Thymus (tissue), 11 donors: ENCODE data around the gene DMD. TPM values are rescaled to one million over a fixed set of nuclear protein-coding genes. Genes with fewer than 3 reads are reported as not detected.

ENCODE experiments used
- DNase-seq, 9 donors: peaks; one replicate each; pipeline ENCODE4 v3.0.0-alpha.2; 2013; ENCODE audit warnings: low spot score in 9 of 9, low read depth in 6 of 9, missing footprints in 1 of 9
- H3K27ac ChIP-seq, 2 donors: one replicate each; pipeline ENCODE4 v1.5.1; 2013; ENCODE audit warnings: control low read depth in 1 of 2, low read depth in 1 of 2, low read length in 1 of 2, mild to moderate bottlenecking in 1 of 2, moderate library complexity in 1 of 2
- H3K27me3 ChIP-seq, 2 donors: one replicate each; pipeline ENCODE4 v1.5.1; 2013; ENCODE audit warnings: low read length in 1 of 2; ENCODE audit not compliant: control insufficient read depth in 2 of 2, insufficient read depth in 1 of 2
- H3K36me3 ChIP-seq, 2 donors: one replicate each; pipeline ENCODE4 v1.5.1; 2013; ENCODE audit warnings: low read length in 1 of 2, mild to moderate bottlenecking in 1 of 2, moderate library complexity in 1 of 2; ENCODE audit not compliant: control insufficient read depth in 2 of 2, insufficient read depth in 2 of 2
- H3K4me1 ChIP-seq, 2 donors: one replicate each; pipeline ENCODE4 v1.5.1; 2013; ENCODE audit warnings: low read length in 2 of 2; ENCODE audit not compliant: control insufficient read depth in 2 of 2, insufficient read depth in 2 of 2
- H3K4me3 ChIP-seq, 2 donors: one replicate each; pipeline ENCODE4 v1.5.1; 2013; ENCODE audit warnings: low read length in 2 of 2, control low read depth in 1 of 2, mild to moderate bottlenecking in 1 of 2
- H3K9me3 ChIP-seq, 2 donors: one replicate each; pipeline ENCODE4 v1.5.1; 2013; ENCODE audit warnings: low read length in 1 of 2, mild to moderate bottlenecking in 1 of 2; ENCODE audit not compliant: control insufficient read depth in 2 of 2, insufficient read depth in 1 of 2
- WGBS: extraction: QIAGEN DNeasy Blood & Tissue Kit; methylation state at CpG from one replicate; pipeline ENCODE4 v1.1.7; 2013; 5-methylcytosine and 5-hydroxymethylcytosine counted together
- polyA plus RNA-seq: library from polyadenylated mRNA; stranded (reverse); fragments of 200-250 nt; gene quantifications from one replicate; pipeline ENCODE4 v1.2.3, GENCODE V29; 2013
- total RNA-seq: library from RNA; stranded (reverse); fragments of 120-200 nt; gene quantifications from one replicate; pipeline ENCODE4 v1.2.4, GENCODE V29; 2013
- donor health status: healthy.

DMD gene
- total and polyA plus RNA-seq, 2 donors = 4.7 to 5.7 TPM

GRCh38 chrX:31679861-31680260 is 1531.5 kb downstream of the DMD start:
- Histone ChIP-seq H3K36me3 (no peaks in the 10 kb centered on the region), H3K27ac (no peak overlapping the region), H3K9me3 (no peaks in the 10 kb centered on the region)

GRCh38 chrX:31670245-31670644 is 1541.1 kb downstream of the DMD start:
- no peak for DNase-seq
- Histone ChIP-seq H3K27me3 (no peaks in the 10 kb centered on the region), H3K4me3 (no peak overlapping the region), H3K36me3 (no peaks in the 10 kb centered on the region), H3K4me1 (no peaks in the 10 kb centered on the region), H3K9me3 (no peaks in the 10 kb centered on the region), H3K27ac (no peak overlapping the region)
- WGBS = 74% methylated on average over 3 of the region's 3 CpGs

More at GRCh38 chrX:31679861-31680260, 1531.5 kb downstream of the DMD start:
- H3K4me3 ChIP-seq = no peak overlapping the region
- H3K27me3 ChIP-seq = no peaks in the 10 kb centered on the region
- DNase-seq = no peak
- no peaks in the 10 kb centered on the region for H3K4me1 ChIP-seq

- 95% methylated on average over 4 of the region's 4 CpGs for WGBS
- Histone ChIP-seq H3K36me3 (no peaks in the 10 kb centered on the region), H3K9me3 (no peaks in the 10 kb centered on the region), H3K4me3 (no peak overlapping the region), H3K27ac (no peak overlapping the region), H3K4me1 (no peaks in the 10 kb centered on the region), H3K27me3 (no peaks in the 10 kb centered on the region)
- no peak for DNase-seq
Measured at GRCh38 chrX:31665454-31665853, 1545.9 kb downstream of the DMD start.

GRCh38 chrX:31663172-31663571 is 1548.2 kb downstream of the DMD start:
- DNase-seq = no peak
- H3K4me3 ChIP-seq = no peak overlapping the region
- no peaks in the 10 kb centered on the region for H3K27me3 ChIP-seq
- WGBS = 91% methylated on average over 6 of the region's 6 CpGs
- H3K36me3 ChIP-seq = no peaks in the 10 kb centered on the region
- no peaks in the 10 kb centered on the region for H3K9me3 ChIP-seq
- no peak overlapping the region for H3K27ac ChIP-seq
- H3K4me1 ChIP-seq = no peaks in the 10 kb centered on the region

- H3K36me3 ChIP-seq = no peaks in the 10 kb centered on the region
- no peak for DNase-seq
- WGBS = 88% methylated on average over 2 of the region's 2 CpGs
- no peaks in the 10 kb centered on the region for H3K27me3 ChIP-seq
- H3K4me1 ChIP-seq = no peaks in the 10 kb centered on the region
- no peak overlapping the region for H3K4me3 ChIP-seq
- H3K9me3 ChIP-seq = no peaks in the 10 kb centered on the region
- no peak overlapping the region for H3K27ac ChIP-seq
Measured at GRCh38 chrX:31661280-31661810, 1550.0 kb downstream of the DMD start.

GRCh38 chrX:31658360-31658759 is 1553.0 kb downstream of the DMD start:
- WGBS = 12% methylated on average over 4 of the region's 4 CpGs
- H3K27ac ChIP-seq = no peak overlapping the region
- H3K27me3 ChIP-seq = no peaks in the 10 kb centered on the region
- H3K4me3 ChIP-seq = no peak overlapping the region
- DNase-seq = peak in 1 of 9 donors; percentile 7
- H3K9me3 ChIP-seq = no peaks in the 10 kb centered on the region
- no peaks in the 10 kb centered on the region for H3K4me1 ChIP-seq
- H3K36me3 ChIP-seq = no peaks in the 10 kb centered on the region

- Histone ChIP-seq H3K4me3 (no peak overlapping the region), H3K36me3 (no peaks in the 10 kb centered on the region), H3K27ac (no peak overlapping the region), H3K9me3 (no peaks in the 10 kb centered on the region), H3K4me1 (no peaks in the 10 kb centered on the region), H3K27me3 (no peaks in the 10 kb centered on the region)
- DNase-seq = no peak
Measured at GRCh38 chrX:31656013-31656412, 1555.3 kb downstream of the DMD start.

GRCh38 chrX:31653422-31653821 is 1557.9 kb downstream of the DMD start:
- Histone ChIP-seq H3K27me3 (no peaks in the 10 kb centered on the region), H3K9me3 (no peaks in the 10 kb centered on the region), H3K4me3 (no peak overlapping the region), H3K4me1 (no peaks in the 10 kb centered on the region), H3K36me3 (no peaks in the 10 kb centered on the region), H3K27ac (no peak overlapping the region)
- DNase-seq = no peak

GRCh38 chrX:31652650-31653049 is 1558.7 kb downstream of the DMD start:
- WGBS = 88% methylated on average over 1 of the region's 1 CpG
- H3K27ac ChIP-seq = no peak overlapping the region
- H3K4me1 ChIP-seq = no peaks in the 10 kb centered on the region
- H3K9me3 ChIP-seq = no peaks in the 10 kb centered on the region
- H3K27me3 ChIP-seq = no peaks in the 10 kb centered on the region
- no peak for DNase-seq
- H3K36me3 ChIP-seq = no peaks in the 10 kb centered on the region
- no peak overlapping the region for H3K4me3 ChIP-seq

GRCh38 chrX:31649201-31649600 is 1562.1 kb downstream of the DMD start:
- DNase-seq = no peak
- no peaks in the 10 kb centered on the region for H3K27me3 ChIP-seq
- H3K4me3 ChIP-seq = no peak overlapping the region
- H3K4me1 ChIP-seq = no peaks in the 10 kb centered on the region
- H3K36me3 ChIP-seq = no peaks in the 10 kb centered on the region
- H3K9me3 ChIP-seq = no peaks in the 10 kb centered on the region
- H3K27ac ChIP-seq = no peak overlapping the region
- 90% methylated on average over 3 of the region's 3 CpGs for WGBS
